C4-2B (cell line): Measurements from ENCODE around the gene TEDC2.

Source experiments
- CTCF ChIP-seq: fragments of 450-650 bp; conservative IDR thresholded peaks from 2 replicates; pipeline ENCODE4 v1.5.1; 2017; ENCODE audit warnings: mild to moderate bottlenecking
- ZFX ChIP-seq: fragments of 450-650 bp; IDR thresholded peaks from 2 replicates; pipeline ENCODE4 v1.6.1; 2017

GRCh38 chr16:2425825-2426430 is 34.0 kb upstream of the TEDC2 start:
- TF ChIP-seq CTCF (no peak), ZFX (no peak)
